GM23338 (cell line): ENCODE data around the gene CHCHD6. TPM values are rescaled to one million over a fixed set of nuclear protein-coding genes. Genes with fewer than 3 reads are reported as not detected.

Experiments
- ATAC-seq: fragments of 200-7000 bp; cut with Tn5 transposase; 3 replicates; pipeline ENCODE4 v1.9.1; 2020
- DNase-seq: peaks from one replicate; pipeline ENCODE4 v3.0.0-alpha.2; 2015; ENCODE audit warnings: low spot score
- H2AFZ ChIP-seq: fragments of 200-600 bp; sonication (generic); 2 replicates; pipeline ENCODE4 v1.8.0; 2016; ENCODE audit warnings: antibody characterized with exemption, mild to moderate bottlenecking, moderate library complexity
- H3F3A ChIP-seq: fragments of 200-600 bp; sonication (generic); replicated peaks from 2 replicates; pipeline ENCODE4 v1.8.0; 2017; ENCODE audit warnings: antibody characterized with exemption, mixed run types, low read depth
- H3K27ac ChIP-seq: fragments of 200-600 bp; sonication (generic); 2 replicates; pipeline ENCODE4 v1.6.1; 2016; ENCODE audit warnings: low read depth
- H3K27me3 ChIP-seq: fragments of 200-600 bp; sonication (generic); 2 replicates; pipeline ENCODE4 v1.8.0; 2016; ENCODE audit warnings: mild to moderate bottlenecking, mixed run types, moderate library complexity; ENCODE audit not compliant: insufficient read depth
- H3K36me3 ChIP-seq: fragments of 200-600 bp; sonication (generic); 2 replicates; pipeline ENCODE4 v1.8.0; 2016; ENCODE audit warnings: mild to moderate bottlenecking; ENCODE audit not compliant: insufficient read depth
- H3K4me1 ChIP-seq: fragments of 200-600 bp; sonication (generic); 2 replicates; pipeline ENCODE4 v1.8.0; 2016; ENCODE audit warnings: mild to moderate bottlenecking, moderate library complexity; ENCODE audit not compliant: insufficient read depth
- H3K4me2 ChIP-seq: fragments of 200-600 bp; sonication (generic); 2 replicates; pipeline ENCODE4 v1.7.1; 2017; ENCODE audit warnings: mixed run types
- H3K4me3 ChIP-seq: fragments of 200-600 bp; sonication (generic); 2 replicates; pipeline ENCODE4 v1.6.1; 2016; ENCODE audit warnings: mixed run types
- H3K79me2 ChIP-seq: fragments of 200-600 bp; sonication (generic); replicated peaks from 2 replicates; pipeline ENCODE4 v1.8.0; 2017; ENCODE audit warnings: mild to moderate bottlenecking; ENCODE audit not compliant: insufficient read depth
- H3K9me2 ChIP-seq: fragments of 200-600 bp; sonication (generic); 2 replicates; pipeline ENCODE4 v1.8.0; 2017; ENCODE audit not compliant: insufficient read depth
- H4K20me1 ChIP-seq: fragments of 200-600 bp; sonication (generic); replicated peaks from 2 replicates; pipeline ENCODE4 v1.8.0; 2017; ENCODE audit warnings: mild to moderate bottlenecking; ENCODE audit not compliant: insufficient read depth
- H3K27ac Mint-ChIP-seq: 2 replicates; pipeline ENCODE4 v1.8.0; 2020; ENCODE audit warnings: inconsistent platforms, mild to moderate bottlenecking, moderate library complexity, mixed read lengths
- H3K27me3 Mint-ChIP-seq: 3 replicates; pipeline ENCODE4 v1.8.0; 2022; ENCODE audit warnings: low read depth, mild to moderate bottlenecking, moderate library complexity, mixed read lengths, inconsistent platforms; ENCODE audit not compliant: insufficient read depth, poor library complexity
- H3K36me3 Mint-ChIP-seq: 3 replicates; pipeline ENCODE4 v1.8.0; 2021; ENCODE audit warnings: low read depth, mild to moderate bottlenecking, inconsistent platforms, moderate library complexity, mixed read lengths
- H3K4me1 Mint-ChIP-seq: 3 replicates; pipeline ENCODE4 v1.8.0; 2020; ENCODE audit warnings: mild to moderate bottlenecking, inconsistent platforms, mixed read lengths
- H3K4me3 Mint-ChIP-seq: 3 replicates; pipeline ENCODE4 v1.8.0; 2021; ENCODE audit warnings: moderate library complexity, mild to moderate bottlenecking, inconsistent platforms, mixed read lengths
- H3K9me3 Mint-ChIP-seq: 3 replicates; pipeline ENCODE4 v1.8.0; 2020; ENCODE audit warnings: moderate library complexity, mild to moderate bottlenecking, inconsistent platforms, mixed read lengths
- CREB1 ChIP-seq: fragments of 250-450 bp; sonication (Bioruptor Pico); IDR thresholded peaks from 2 replicates; pipeline ENCODE4 v1.5.0; 2020; ENCODE audit warnings: low read depth, mild to moderate bottlenecking, moderate library complexity
- EZH2 ChIP-seq: fragments of 200-600 bp; sonication (generic); IDR thresholded peaks from one replicate; pipeline ENCODE4 v1.8.0; 2017; ENCODE audit warnings: antibody characterized with exemption, mild to moderate bottlenecking, low read depth; ENCODE audit not compliant: unreplicated experiment
- NANOG ChIP-seq: IDR thresholded peaks from 2 replicates; pipeline ENCODE4 v1.6.1; 2016; ENCODE audit warnings: antibody characterized with exemption, borderline replicate concordance
- POLR2AphosphoS5 ChIP-seq: IDR thresholded peaks from 2 replicates; pipeline ENCODE4 v1.6.1; 2016; ENCODE audit warnings: antibody characterized with exemption, low read depth
- STAT1 ChIP-seq: IDR thresholded peaks from one replicate; pipeline ENCODE4 v1.6.1; 2016; ENCODE audit warnings: antibody characterized with exemption; ENCODE audit not compliant: unreplicated experiment
- ZNF331 ChIP-seq: fragments of 250-450 bp; sonication (Bioruptor Pico); IDR thresholded peaks from 2 replicates; pipeline ENCODE4 v1.5.0; 2020; ENCODE audit warnings: low read depth, mild to moderate bottlenecking, moderate library complexity
- polyA plus RNA-seq: library from polyadenylated mRNA; unstranded; fragments of >200 nt; fragmentation: Nextera tagmentation; extraction: Ambion mirVana; gene quantifications from 2 replicates; pipeline ENCODE4 v1.2.1, GENCODE V29; 2016
- total RNA-seq: library from RNA; depleted of rRNA; stranded (reverse); fragments of >200 nt; shearing (Covaris generic); gene quantifications from 2 replicates; pipeline ENCODE4 v1.2.3, GENCODE V29; 2014
- TF ChIP-seq, protein P1 (sequence below): IDR thresholded peaks from 2 replicates; pipeline ENCODE4 v1.6.1; 2016; ENCODE audit warnings: antibody characterized with exemption
- TF ChIP-seq, protein P2 (sequence below), 2 experiments: fragments of 200-600 bp in 1 of 2; sonication (generic) in 1 of 2; conservative IDR thresholded peaks; 2 replicates each; pipeline versions ENCODE4 v1.5.1 to v1.6.1; 2016 to 2017; ENCODE audit warnings: antibody characterized with exemption in 2 of 2, low read depth in 2 of 2, mild to moderate bottlenecking in 2 of 2, moderate library complexity in 1 of 2
- TF ChIP-seq, protein P3 (sequence below): IDR thresholded peaks from one replicate; pipeline ENCODE4 v1.6.1; 2018; ENCODE audit warnings: antibody characterized with exemption; ENCODE audit not compliant: unreplicated experiment
- TF ChIP-seq, protein P4 (sequence below): fragments of 250-450 bp; sonication (Bioruptor Pico); IDR thresholded peaks from 2 replicates; pipeline ENCODE4 v1.5.0; 2020; ENCODE audit warnings: mild to moderate bottlenecking, moderate library complexity

CHCHD6 gene
- total and polyA plus RNA-seq, 2 experiments from 2014 or later = 28.8 to 43.0 TPM

DNA sequence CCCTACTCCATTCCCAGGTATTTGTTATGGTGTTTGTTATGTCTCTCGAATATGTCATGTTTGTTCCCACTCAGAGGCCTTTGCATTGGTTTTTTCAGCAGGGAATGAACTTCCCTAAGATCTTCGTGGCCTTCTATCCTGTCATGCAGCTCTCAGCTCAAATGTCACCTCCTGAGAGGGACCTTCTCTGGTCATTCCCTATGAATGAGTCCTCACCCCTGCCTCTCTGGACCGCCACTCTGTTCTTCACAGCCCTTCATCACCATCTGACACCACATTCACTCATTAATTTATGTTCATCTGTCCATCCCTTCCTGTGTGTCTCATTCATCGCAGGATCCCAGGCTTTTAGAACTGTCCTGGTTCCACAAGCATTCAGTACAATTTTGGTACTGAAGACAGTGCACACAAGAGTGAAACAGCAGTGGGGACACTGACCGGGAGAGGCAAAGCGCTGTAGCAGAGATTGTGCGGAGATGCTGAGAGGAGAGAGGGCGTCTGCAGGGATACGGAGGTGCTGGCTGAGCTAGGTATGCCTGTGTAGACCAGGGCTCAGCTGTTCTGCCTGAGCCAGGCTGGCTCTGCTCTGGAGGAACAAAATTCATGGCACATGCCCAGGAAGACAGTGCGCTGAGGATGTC lies 132.3 kb downstream of the CHCHD6 start:
- peak overlapping the region; percentile 9; the same call in 1 of the 2 replicates for H3K27ac Mint-ChIP-seq
- no peaks in the 10 kb centered on the region for H3K9me2 ChIP-seq
- H3K36me3 Mint-ChIP-seq = 0 out of 3 replicates have a peak, but pooled peaks cover 3% of the 10 kb centered on the region

More for the DNA sequence above, 132.3 kb downstream of the CHCHD6 start:
- DNase-seq (no peak), ATAC-seq (no peak)
- Histone ChIP-seq H3K4me1 (no peaks in the 10 kb centered on the region), H3K4me3 (no peak overlapping the region), H3K27ac (no peak overlapping the region), H4K20me1 (no peaks in the 10 kb centered on the region; the same call in 1 of the 2 replicates), H3K79me2 (no peaks in the 10 kb centered on the region), H2AFZ (no peak overlapping the region), H3K36me3 (no peaks in the 10 kb centered on the region; the same call in 1 of the 2 replicates), H3F3A (no peaks in the 10 kb centered on the region), H3K4me2 (no peak overlapping the region), H3K27me3 (no peaks in the 10 kb centered on the region)
- Mint-ChIP-seq H3K9me3 (no peaks in the 10 kb centered on the region), H3K4me3 (no peak overlapping the region), H3K27me3 (no peaks in the 10 kb centered on the region), H3K4me1 (peaks cover 7% of the 10 kb centered on the region; the same call in 1 of the 3 replicates)
- TF ChIP-seq, protein P1, sequence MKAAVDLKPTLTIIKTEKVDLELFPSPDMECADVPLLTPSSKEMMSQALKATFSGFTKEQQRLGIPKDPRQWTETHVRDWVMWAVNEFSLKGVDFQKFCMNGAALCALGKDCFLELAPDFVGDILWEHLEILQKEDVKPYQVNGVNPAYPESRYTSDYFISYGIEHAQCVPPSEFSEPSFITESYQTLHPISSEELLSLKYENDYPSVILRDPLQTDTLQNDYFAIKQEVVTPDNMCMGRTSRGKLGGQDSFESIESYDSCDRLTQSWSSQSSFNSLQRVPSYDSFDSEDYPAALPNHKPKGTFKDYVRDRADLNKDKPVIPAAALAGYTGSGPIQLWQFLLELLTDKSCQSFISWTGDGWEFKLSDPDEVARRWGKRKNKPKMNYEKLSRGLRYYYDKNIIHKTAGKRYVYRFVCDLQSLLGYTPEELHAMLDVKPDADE = no peak
- no peak for TF ChIP-seq POLR2AphosphoS5
- TF ChIP-seq EZH2 = no peak
- TF ChIP-seq, protein P2, sequence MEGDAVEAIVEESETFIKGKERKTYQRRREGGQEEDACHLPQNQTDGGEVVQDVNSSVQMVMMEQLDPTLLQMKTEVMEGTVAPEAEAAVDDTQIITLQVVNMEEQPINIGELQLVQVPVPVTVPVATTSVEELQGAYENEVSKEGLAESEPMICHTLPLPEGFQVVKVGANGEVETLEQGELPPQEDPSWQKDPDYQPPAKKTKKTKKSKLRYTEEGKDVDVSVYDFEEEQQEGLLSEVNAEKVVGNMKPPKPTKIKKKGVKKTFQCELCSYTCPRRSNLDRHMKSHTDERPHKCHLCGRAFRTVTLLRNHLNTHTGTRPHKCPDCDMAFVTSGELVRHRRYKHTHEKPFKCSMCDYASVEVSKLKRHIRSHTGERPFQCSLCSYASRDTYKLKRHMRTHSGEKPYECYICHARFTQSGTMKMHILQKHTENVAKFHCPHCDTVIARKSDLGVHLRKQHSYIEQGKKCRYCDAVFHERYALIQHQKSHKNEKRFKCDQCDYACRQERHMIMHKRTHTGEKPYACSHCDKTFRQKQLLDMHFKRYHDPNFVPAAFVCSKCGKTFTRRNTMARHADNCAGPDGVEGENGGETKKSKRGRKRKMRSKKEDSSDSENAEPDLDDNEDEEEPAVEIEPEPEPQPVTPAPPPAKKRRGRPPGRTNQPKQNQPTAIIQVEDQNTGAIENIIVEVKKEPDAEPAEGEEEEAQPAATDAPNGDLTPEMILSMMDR (conservative IDR thresholded peaks at IDR 0.05; ENCODE audit: low read depth in 2 of 2) = no peak
- TF ChIP-seq, protein P3, sequence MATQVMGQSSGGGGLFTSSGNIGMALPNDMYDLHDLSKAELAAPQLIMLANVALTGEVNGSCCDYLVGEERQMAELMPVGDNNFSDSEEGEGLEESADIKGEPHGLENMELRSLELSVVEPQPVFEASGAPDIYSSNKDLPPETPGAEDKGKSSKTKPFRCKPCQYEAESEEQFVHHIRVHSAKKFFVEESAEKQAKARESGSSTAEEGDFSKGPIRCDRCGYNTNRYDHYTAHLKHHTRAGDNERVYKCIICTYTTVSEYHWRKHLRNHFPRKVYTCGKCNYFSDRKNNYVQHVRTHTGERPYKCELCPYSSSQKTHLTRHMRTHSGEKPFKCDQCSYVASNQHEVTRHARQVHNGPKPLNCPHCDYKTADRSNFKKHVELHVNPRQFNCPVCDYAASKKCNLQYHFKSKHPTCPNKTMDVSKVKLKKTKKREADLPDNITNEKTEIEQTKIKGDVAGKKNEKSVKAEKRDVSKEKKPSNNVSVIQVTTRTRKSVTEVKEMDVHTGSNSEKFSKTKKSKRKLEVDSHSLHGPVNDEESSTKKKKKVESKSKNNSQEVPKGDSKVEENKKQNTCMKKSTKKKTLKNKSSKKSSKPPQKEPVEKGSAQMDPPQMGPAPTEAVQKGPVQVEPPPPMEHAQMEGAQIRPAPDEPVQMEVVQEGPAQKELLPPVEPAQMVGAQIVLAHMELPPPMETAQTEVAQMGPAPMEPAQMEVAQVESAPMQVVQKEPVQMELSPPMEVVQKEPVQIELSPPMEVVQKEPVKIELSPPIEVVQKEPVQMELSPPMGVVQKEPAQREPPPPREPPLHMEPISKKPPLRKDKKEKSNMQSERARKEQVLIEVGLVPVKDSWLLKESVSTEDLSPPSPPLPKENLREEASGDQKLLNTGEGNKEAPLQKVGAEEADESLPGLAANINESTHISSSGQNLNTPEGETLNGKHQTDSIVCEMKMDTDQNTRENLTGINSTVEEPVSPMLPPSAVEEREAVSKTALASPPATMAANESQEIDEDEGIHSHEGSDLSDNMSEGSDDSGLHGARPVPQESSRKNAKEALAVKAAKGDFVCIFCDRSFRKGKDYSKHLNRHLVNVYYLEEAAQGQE = no peak
- TF ChIP-seq STAT1 = no peak
- TF ChIP-seq, protein P4, sequence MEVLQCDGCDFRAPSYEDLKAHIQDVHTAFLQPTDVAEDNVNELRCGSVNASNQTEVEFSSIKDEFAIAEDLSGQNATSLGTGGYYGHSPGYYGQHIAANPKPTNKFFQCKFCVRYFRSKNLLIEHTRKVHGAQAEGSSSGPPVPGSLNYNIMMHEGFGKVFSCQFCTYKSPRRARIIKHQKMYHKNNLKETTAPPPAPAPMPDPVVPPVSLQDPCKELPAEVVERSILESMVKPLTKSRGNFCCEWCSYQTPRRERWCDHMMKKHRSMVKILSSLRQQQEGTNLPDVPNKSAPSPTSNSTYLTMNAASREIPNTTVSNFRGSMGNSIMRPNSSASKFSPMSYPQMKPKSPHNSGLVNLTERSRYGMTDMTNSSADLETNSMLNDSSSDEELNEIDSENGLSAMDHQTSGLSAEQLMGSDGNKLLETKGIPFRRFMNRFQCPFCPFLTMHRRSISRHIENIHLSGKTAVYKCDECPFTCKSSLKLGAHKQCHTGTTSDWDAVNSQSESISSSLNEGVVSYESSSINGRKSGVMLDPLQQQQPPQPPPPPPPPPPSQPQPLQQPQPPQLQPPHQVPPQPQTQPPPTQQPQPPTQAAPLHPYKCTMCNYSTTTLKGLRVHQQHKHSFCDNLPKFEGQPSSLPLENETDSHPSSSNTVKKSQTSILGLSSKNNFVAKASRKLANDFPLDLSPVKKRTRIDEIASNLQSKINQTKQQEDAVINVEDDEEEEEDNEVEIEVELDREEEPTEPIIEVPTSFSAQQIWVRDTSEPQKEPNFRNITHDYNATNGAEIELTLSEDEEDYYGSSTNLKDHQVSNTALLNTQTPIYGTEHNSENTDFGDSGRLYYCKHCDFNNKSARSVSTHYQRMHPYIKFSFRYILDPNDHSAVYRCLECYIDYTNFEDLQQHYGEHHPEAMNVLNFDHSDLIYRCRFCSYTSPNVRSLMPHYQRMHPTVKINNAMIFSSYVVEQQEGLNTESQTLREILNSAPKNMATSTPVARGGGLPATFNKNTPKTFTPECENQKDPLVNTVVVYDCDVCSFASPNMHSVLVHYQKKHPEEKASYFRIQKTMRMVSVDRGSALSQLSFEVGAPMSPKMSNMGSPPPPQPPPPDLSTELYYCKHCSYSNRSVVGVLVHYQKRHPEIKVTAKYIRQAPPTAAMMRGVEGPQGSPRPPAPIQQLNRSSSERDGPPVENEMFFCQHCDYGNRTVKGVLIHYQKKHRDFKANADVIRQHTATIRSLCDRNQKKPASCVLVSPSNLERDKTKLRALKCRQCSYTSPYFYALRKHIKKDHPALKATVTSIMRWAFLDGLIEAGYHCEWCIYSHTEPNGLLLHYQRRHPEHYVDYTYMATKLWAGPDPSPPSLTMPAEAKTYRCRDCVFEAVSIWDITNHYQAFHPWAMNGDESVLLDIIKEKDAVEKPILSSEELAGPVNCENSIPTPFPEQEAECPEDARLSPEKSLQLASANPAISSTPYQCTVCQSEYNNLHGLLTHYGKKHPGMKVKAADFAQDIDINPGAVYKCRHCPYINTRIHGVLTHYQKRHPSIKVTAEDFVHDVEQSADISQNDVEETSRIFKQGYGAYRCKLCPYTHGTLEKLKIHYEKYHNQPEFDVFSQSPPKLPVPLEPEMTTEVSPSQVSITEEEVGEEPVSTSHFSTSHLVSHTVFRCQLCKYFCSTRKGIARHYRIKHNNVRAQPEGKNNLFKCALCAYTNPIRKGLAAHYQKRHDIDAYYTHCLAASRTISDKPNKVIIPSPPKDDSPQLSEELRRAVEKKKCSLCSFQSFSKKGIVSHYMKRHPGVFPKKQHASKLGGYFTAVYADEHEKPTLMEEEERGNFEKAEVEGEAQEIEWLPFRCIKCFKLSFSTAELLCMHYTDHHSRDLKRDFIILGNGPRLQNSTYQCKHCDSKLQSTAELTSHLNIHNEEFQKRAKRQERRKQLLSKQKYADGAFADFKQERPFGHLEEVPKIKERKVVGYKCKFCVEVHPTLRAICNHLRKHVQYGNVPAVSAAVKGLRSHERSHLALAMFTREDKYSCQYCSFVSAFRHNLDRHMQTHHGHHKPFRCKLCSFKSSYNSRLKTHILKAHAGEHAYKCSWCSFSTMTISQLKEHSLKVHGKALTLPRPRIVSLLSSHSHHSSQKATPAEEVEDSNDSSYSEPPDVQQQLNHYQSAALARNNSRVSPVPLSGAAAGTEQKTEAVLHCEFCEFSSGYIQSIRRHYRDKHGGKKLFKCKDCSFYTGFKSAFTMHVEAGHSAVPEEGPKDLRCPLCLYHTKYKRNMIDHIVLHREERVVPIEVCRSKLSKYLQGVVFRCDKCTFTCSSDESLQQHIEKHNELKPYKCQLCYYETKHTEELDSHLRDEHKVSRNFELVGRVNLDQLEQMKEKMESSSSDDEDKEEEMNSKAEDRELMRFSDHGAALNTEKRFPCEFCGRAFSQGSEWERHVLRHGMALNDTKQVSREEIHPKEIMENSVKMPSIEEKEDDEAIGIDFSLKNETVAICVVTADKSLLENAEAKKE = no peak
- no peak for TF ChIP-seq ZNF331 (CRISPR knock-in tag)
- TF ChIP-seq CREB1 (CRISPR knock-in tag) = no peak
- TF ChIP-seq NANOG = no peak
